Uterus (tissue), 4 donors: Measurements from ENCODE around the gene SUCLG2. TPM values are rescaled to one million over a fixed set of nuclear protein-coding genes. Genes with fewer than 3 reads are reported as not detected.

Experiments used
- DNase-seq, 2 donors: peaks; one replicate each; pipeline ENCODE4 v3.0.0-alpha.2; 2019 to 2020
- H3K27ac ChIP-seq, 2 donors: fragments of 200-600 bp; sonication (generic); 1 replicate in 1 of 2; 2 replicates in 1 of 2; pipeline ENCODE4 v1.5.1; 2016 to 2018
- H3K27me3 ChIP-seq, 2 donors: fragments of 200-600 bp; sonication (generic); one replicate each; pipeline ENCODE4 v1.5.1; 2018 to 2019; ENCODE audit warnings: control low read depth in 1 of 2
- H3K36me3 ChIP-seq, 2 donors: fragments of 200-600 bp; sonication (generic); one replicate each; pipeline ENCODE4 v1.5.1; 2019; ENCODE audit warnings: control low read depth in 1 of 2
- H3K4me1 ChIP-seq, 2 donors: fragments of 200-600 bp; sonication (generic); one replicate each; pipeline ENCODE4 v1.5.1; 2018 to 2019; ENCODE audit warnings: control low read depth in 1 of 2
- H3K4me3 ChIP-seq, 2 donors: fragments of 200-600 bp; sonication (generic); 1 replicate in 1 of 2; 2 replicates in 1 of 2; pipeline ENCODE4 v1.5.1; 2018 to 2019; ENCODE audit warnings: mild to moderate bottlenecking in 1 of 2
- H3K9me3 ChIP-seq, 2 donors: fragments of 200-600 bp; sonication (generic); one replicate each; pipeline ENCODE4 v1.5.1; 2019; ENCODE audit warnings: control low read depth in 1 of 2
- CTCF ChIP-seq, 4 experiments: fragments of 200-600 bp in 2 of 4; fragments of 450-650 bp in 2 of 4; sonication (generic) in 2 of 4; IDR thresholded peaks; one replicate each; pipeline ENCODE4 v1.5.1; 2016 to 2019; ENCODE audit warnings: antibody characterized with exemption in 4 of 4, mild to moderate bottlenecking in 2 of 4, moderate library complexity in 1 of 4
- POLR2A ChIP-seq, 2 donors: fragments of 450-650 bp; IDR thresholded peaks; one replicate each; pipeline ENCODE4 v1.6.1; 2016; ENCODE audit warnings: antibody characterized with exemption in 2 of 2, mild to moderate bottlenecking in 1 of 2, moderate library complexity in 1 of 2
- intact Hi-C: fragments of 100-400 bp; cut with DNase I; formaldehyde crosslinking; loops from one replicate; pipeline ENCODE4 v1.15.1; 2023; ENCODE audit warnings: low total_unique reads
- total RNA-seq, 4 donors: library from RNA; depleted of rRNA in 3 of 4; stranded (reverse); fragments of >200 nt in 3 of 4; gene quantifications; one replicate each; pipeline versions ENCODE4 v1.1.0 to v1.2.4, GENCODE V29; 2014 to 2023
- donor health status: DM: yes; HTN: yes; CAD: no.

Gene SUCLG2
- total RNA-seq, 4 donors from 2014 or later: 30.5 to 77.0 (median 45.2) TPM

GRCh38 chr3:67619991-67620390, 34.4 kb downstream of the SUCLG2 start:
- no peak for TF ChIP-seq POLR2A (IDR thresholded peaks at IDR 0.05)
- no peak for TF ChIP-seq CTCF (IDR thresholded peaks at IDR 0.05)
- intact Hi-C loops: no loop called here
- Histone ChIP-seq H3K4me3 (no peak overlapping the region), H3K27me3 (no peaks in the 10 kb centered on the region), H3K36me3 (no peaks in the 10 kb centered on the region), H3K4me1 (no peaks in the 10 kb centered on the region), H3K27ac (no peak overlapping the region), H3K9me3 (no peaks in the 10 kb centered on the region)
- DNase-seq: no peak

- H3K4me1 ChIP-seq: no peaks in the 10 kb centered on the region
- H3K36me3 ChIP-seq: no peaks in the 10 kb centered on the region
- DNase-seq: no peak
- intact Hi-C loops: no loop called here
- H3K4me3 ChIP-seq: no peak overlapping the region
- H3K9me3 ChIP-seq: no peaks in the 10 kb centered on the region
- H3K27me3 ChIP-seq: no peaks in the 10 kb centered on the region
- no peak for TF ChIP-seq POLR2A (IDR thresholded peaks at IDR 0.05)
- TF ChIP-seq CTCF (IDR thresholded peaks at IDR 0.05): no peak
- H3K27ac ChIP-seq: no peak overlapping the region
These were observed 36.9 kb downstream of the SUCLG2 start for GRCh38 chr3:67617518-67617917.

- H3K27me3 ChIP-seq: no peaks in the 10 kb centered on the region
- TF ChIP-seq CTCF (IDR thresholded peaks at IDR 0.05) (no peak), POLR2A (IDR thresholded peaks at IDR 0.05) (no peak)
- DNase-seq: no peak
- H3K36me3 ChIP-seq: no peaks in the 10 kb centered on the region
- intact Hi-C loops: no loop called here
- no peak overlapping the region for H3K27ac ChIP-seq
- H3K9me3 ChIP-seq: no peaks in the 10 kb centered on the region
- H3K4me1 ChIP-seq: no peaks in the 10 kb centered on the region
- H3K4me3 ChIP-seq: no peak overlapping the region
These were observed 38.4 kb downstream of the SUCLG2 start for GRCh38 chr3:67616046-67616445.

GRCh38 chr3:67614195-67614594, 40.2 kb downstream of the SUCLG2 start:
- DNase-seq: no peak
- no peaks in the 10 kb centered on the region for H3K4me1 ChIP-seq
- intact Hi-C loops: no loop called here

GRCh38 chr3:67610458-67610857, 44.0 kb downstream of the SUCLG2 start:
- intact Hi-C loops: no loop called here
- no peak overlapping the region for H3K27ac ChIP-seq
- H3K4me3 ChIP-seq: no peak overlapping the region
- H3K27me3 ChIP-seq: no peaks in the 10 kb centered on the region
- H3K9me3 ChIP-seq: no peaks in the 10 kb centered on the region
- DNase-seq: no peak
- no peaks in the 10 kb centered on the region for H3K36me3 ChIP-seq
- H3K4me1 ChIP-seq: no peaks in the 10 kb centered on the region
- TF ChIP-seq CTCF (IDR thresholded peaks at IDR 0.05): no peak

More at GRCh38 chr3:67614195-67614594, 40.2 kb downstream of the SUCLG2 start:
- Histone ChIP-seq H3K4me3 (no peak overlapping the region), H3K9me3 (no peaks in the 10 kb centered on the region), H3K36me3 (no peaks in the 10 kb centered on the region), H3K27ac (no peak overlapping the region), H3K27me3 (no peaks in the 10 kb centered on the region)
- TF ChIP-seq POLR2A (IDR thresholded peaks at IDR 0.05) (no peak), CTCF (IDR thresholded peaks at IDR 0.05) (no peak)
